HEK293 (cell line): ENCODE measurements around the gene SURF1.

Experiments used
- BCL11B ChIP-seq: fragments of 450-650 bp; formaldehyde crosslinking; IDR thresholded peaks from 2 replicates; pipeline ENCODE4 v1.5.1; 2016; ENCODE audit warnings: low read depth, missing biosample characterization, missing genetic modification characterization
- KLF1 ChIP-seq: fragments of 450-650 bp; formaldehyde crosslinking; IDR thresholded peaks from 2 replicates; pipeline ENCODE4 v1.5.1; 2016; ENCODE audit warnings: missing biosample characterization, missing genetic modification characterization
- KLF7 ChIP-seq: fragments of 450-650 bp; formaldehyde crosslinking; IDR thresholded peaks from 2 replicates; pipeline ENCODE4 v1.5.1; 2016; ENCODE audit warnings: missing biosample characterization, missing genetic modification characterization, borderline replicate concordance
- YY1 ChIP-seq: fragments of 450-650 bp; formaldehyde crosslinking; IDR thresholded peaks from 2 replicates; pipeline ENCODE4 v1.5.1; 2018; ENCODE audit warnings: missing biosample characterization, missing genetic modification characterization
- ZNF146 ChIP-seq: fragments of 450-650 bp; formaldehyde crosslinking; IDR thresholded peaks from 2 replicates; pipeline ENCODE4 v1.5.1; 2016; ENCODE audit warnings: missing biosample characterization, missing genetic modification characterization
- ZNF16 ChIP-seq: fragments of 450-650 bp; formaldehyde crosslinking; IDR thresholded peaks from 2 replicates; pipeline ENCODE4 v1.5.1; 2016; ENCODE audit warnings: low read depth, missing biosample characterization, missing genetic modification characterization
- ZNF626 ChIP-seq: fragments of 450-650 bp; sonication (Bioruptor Pico); formaldehyde crosslinking; IDR thresholded peaks from 2 replicates; pipeline ENCODE4 v1.5.1; 2018; ENCODE audit warnings: missing biosample characterization, missing genetic modification characterization, inconsistent platforms
- TF ChIP-seq, protein P1 (sequence below): fragments of 450-650 bp; formaldehyde crosslinking; IDR thresholded peaks from 2 replicates; pipeline ENCODE4 v1.5.1; 2016; ENCODE audit warnings: missing biosample characterization, missing genetic modification characterization
- TF ChIP-seq, protein P2 (sequence below): fragments of 450-650 bp; formaldehyde crosslinking; IDR thresholded peaks from 2 replicates; pipeline ENCODE4 v1.5.1; 2016; ENCODE audit warnings: missing biosample characterization, missing genetic modification characterization
- TF ChIP-seq, protein P3 (sequence below): fragments of 450-650 bp; formaldehyde crosslinking; IDR thresholded peaks from 2 replicates; pipeline ENCODE4 v1.5.1; 2016; ENCODE audit warnings: missing biosample characterization, missing genetic modification characterization, low read depth
- TF ChIP-seq, protein P4 (sequence below): fragments of 450-650 bp; formaldehyde crosslinking; IDR thresholded peaks from 2 replicates; pipeline ENCODE4 v1.5.1; 2016; ENCODE audit warnings: missing biosample characterization, missing genetic modification characterization

DNA sequence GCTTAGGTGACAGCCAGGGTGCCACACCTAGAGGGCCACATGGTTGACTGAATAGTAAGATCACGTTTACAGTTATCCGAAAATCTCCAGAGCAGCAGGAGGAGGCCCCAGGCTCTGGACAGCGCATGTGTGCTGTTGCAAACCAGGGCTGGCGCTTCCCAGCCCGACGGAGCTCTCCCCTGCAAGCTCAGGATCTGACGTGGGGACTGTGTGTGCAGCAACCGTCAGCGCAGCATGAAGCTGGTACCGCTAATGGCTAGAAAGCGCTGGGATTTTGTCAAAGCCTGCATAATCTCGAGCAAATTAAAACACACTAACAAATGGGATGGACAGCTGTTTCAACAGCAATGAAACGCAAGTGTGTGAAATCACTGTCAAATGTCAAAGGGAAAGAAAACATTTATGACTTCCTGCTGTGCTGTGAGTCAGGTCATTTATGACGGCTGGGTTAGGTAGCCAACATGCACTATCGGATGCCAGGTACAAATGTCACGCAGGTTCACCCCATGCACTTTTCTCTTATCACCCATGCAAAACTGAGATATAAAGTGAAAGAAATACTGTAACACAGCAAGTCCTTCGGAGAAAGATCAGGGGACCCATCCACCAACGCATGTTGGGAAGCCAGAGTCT lies 12.1 kb upstream of the SURF1 start:
- TF ChIP-seq KLF1 (tag by site-specific recombination) = no peak
- no peak for TF ChIP-seq ZNF626 (tag by site-specific recombination)
- TF ChIP-seq, protein P1, sequence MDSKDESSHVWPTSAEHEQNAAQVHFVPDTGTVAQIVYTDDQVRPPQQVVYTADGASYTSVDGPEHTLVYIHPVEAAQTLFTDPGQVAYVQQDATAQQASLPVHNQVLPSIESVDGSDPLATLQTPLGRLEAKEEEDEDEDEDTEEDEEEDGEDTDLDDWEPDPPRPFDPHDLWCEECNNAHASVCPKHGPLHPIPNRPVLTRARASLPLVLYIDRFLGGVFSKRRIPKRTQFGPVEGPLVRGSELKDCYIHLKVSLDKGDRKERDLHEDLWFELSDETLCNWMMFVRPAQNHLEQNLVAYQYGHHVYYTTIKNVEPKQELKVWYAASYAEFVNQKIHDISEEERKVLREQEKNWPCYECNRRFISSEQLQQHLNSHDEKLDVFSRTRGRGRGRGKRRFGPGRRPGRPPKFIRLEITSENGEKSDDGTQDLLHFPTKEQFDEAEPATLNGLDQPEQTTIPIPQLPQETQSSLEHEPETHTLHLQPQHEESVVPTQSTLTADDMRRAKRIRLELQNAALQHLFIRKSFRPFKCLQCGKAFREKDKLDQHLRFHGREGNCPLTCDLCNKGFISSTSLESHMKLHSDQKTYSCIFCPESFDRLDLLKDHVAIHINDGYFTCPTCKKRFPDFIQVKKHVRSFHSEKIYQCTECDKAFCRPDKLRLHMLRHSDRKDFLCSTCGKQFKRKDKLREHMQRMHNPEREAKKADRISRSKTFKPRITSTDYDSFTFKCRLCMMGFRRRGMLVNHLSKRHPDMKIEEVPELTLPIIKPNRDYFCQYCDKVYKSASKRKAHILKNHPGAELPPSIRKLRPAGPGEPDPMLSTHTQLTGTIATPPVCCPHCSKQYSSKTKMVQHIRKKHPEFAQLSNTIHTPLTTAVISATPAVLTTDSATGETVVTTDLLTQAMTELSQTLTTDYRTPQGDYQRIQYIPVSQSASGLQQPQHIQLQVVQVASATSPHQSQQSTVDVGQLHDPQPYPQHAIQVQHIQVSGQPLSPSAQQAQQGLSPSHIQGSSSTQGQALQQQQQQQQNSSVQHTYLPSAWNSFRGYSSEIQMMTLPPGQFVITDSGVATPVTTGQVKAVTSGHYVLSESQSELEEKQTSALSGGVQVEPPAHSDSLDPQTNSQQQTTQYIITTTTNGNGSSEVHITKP = no peak
- TF ChIP-seq ZNF16 (tag by site-specific recombination) = no peak
- TF ChIP-seq, protein P2, sequence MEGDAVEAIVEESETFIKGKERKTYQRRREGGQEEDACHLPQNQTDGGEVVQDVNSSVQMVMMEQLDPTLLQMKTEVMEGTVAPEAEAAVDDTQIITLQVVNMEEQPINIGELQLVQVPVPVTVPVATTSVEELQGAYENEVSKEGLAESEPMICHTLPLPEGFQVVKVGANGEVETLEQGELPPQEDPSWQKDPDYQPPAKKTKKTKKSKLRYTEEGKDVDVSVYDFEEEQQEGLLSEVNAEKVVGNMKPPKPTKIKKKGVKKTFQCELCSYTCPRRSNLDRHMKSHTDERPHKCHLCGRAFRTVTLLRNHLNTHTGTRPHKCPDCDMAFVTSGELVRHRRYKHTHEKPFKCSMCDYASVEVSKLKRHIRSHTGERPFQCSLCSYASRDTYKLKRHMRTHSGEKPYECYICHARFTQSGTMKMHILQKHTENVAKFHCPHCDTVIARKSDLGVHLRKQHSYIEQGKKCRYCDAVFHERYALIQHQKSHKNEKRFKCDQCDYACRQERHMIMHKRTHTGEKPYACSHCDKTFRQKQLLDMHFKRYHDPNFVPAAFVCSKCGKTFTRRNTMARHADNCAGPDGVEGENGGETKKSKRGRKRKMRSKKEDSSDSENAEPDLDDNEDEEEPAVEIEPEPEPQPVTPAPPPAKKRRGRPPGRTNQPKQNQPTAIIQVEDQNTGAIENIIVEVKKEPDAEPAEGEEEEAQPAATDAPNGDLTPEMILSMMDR (tag by site-specific recombination) = no peak
- TF ChIP-seq KLF7 (tag by site-specific recombination) = no peak
- TF ChIP-seq, protein P3, sequence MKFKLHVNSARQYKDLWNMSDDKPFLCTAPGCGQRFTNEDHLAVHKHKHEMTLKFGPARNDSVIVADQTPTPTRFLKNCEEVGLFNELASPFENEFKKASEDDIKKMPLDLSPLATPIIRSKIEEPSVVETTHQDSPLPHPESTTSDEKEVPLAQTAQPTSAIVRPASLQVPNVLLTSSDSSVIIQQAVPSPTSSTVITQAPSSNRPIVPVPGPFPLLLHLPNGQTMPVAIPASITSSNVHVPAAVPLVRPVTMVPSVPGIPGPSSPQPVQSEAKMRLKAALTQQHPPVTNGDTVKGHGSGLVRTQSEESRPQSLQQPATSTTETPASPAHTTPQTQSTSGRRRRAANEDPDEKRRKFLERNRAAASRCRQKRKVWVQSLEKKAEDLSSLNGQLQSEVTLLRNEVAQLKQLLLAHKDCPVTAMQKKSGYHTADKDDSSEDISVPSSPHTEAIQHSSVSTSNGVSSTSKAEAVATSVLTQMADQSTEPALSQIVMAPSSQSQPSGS (tag by site-specific recombination) = no peak
- TF ChIP-seq ZNF146 (tag by site-specific recombination) = no peak
- no peak for TF ChIP-seq BCL11B (tag by site-specific recombination)
- TF ChIP-seq YY1 (tag by site-specific recombination) = no peak
- TF ChIP-seq, protein P4, sequence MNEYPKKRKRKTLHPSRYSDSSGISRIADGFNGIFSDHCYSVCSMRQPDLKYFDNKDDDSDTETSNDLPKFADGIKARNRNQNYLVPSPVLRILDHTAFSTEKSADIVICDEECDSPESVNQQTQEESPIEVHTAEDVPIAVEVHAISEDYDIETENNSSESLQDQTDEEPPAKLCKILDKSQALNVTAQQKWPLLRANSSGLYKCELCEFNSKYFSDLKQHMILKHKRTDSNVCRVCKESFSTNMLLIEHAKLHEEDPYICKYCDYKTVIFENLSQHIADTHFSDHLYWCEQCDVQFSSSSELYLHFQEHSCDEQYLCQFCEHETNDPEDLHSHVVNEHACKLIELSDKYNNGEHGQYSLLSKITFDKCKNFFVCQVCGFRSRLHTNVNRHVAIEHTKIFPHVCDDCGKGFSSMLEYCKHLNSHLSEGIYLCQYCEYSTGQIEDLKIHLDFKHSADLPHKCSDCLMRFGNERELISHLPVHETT (tag by site-specific recombination) = no peak
